ENCODE measurements around the gene PEX14.

PEX14 gene

GRCh38 chr1:10498231-10498630, 23.5 kb downstream of the PEX14 start:
- no peak for TF ChIP-seq REST (IDR thresholded peaks at IDR 0.05; ENCODE audit: low read depth)
- TF ChIP-seq EP300 (IDR thresholded peaks at IDR 0.05; ENCODE audit: borderline replicate concordance) = no peak
- TF ChIP-seq TCF12 (IDR thresholded peaks at IDR 0.05; ENCODE audit: low read depth) = no peak
- TF ChIP-seq CEBPB (IDR thresholded peaks at IDR 0.05) = no peak
- no peak for TF ChIP-seq EGR1 (IDR thresholded peaks at IDR 0.05)
- no peak for TF ChIP-seq NFIC (IDR thresholded peaks at IDR 0.05)
- TF ChIP-seq CREB1 (IDR thresholded peaks at IDR 0.05; ENCODE audit: low read depth) = no peak
- no peak for TF ChIP-seq YY1 (IDR thresholded peaks at IDR 0.05; ENCODE audit: low read depth)
- no peak for TF ChIP-seq MAX (IDR thresholded peaks at IDR 0.05)
- TF ChIP-seq ZBTB7A (IDR thresholded peaks at IDR 0.05; ENCODE audit: low read depth) = no peak
- TF ChIP-seq TEAD4 (IDR thresholded peaks at IDR 0.05) = no peak
- TF ChIP-seq FOXM1 (IDR thresholded peaks at IDR 0.05; ENCODE audit: borderline replicate concordance, low read depth) = no peak
- no peak for TF ChIP-seq USF1 (IDR thresholded peaks at IDR 0.05)

GRCh38 chr1:10502206-10502605, 27.5 kb downstream of the PEX14 start:
- no peak for TF ChIP-seq USF1 (IDR thresholded peaks at IDR 0.05)
- TF ChIP-seq MAX (IDR thresholded peaks at IDR 0.05) = no peak
- TF ChIP-seq CEBPB (IDR thresholded peaks at IDR 0.05) = no peak
- TF ChIP-seq RAD21 (IDR thresholded peaks at IDR 0.05; ENCODE audit: low read depth) = no peak
- TF ChIP-seq CREB1 (IDR thresholded peaks at IDR 0.05; ENCODE audit: low read depth) = no peak
- no peak for TF ChIP-seq EGR1 (IDR thresholded peaks at IDR 0.05)
- TF ChIP-seq REST (IDR thresholded peaks at IDR 0.05; ENCODE audit: low read depth) = no peak
- TF ChIP-seq TAF1 (IDR thresholded peaks at IDR 0.05; ENCODE audit: low read depth) = no peak
- TF ChIP-seq FOXM1 (IDR thresholded peaks at IDR 0.05; ENCODE audit: borderline replicate concordance, low read depth) = no peak
- TF ChIP-seq TCF12 (IDR thresholded peaks at IDR 0.05; ENCODE audit: low read depth) = no peak
- TF ChIP-seq NFIC (IDR thresholded peaks at IDR 0.05) = no peak
- no peak for TF ChIP-seq EP300 (IDR thresholded peaks at IDR 0.05; ENCODE audit: borderline replicate concordance)
- TF ChIP-seq ZBTB7A (IDR thresholded peaks at IDR 0.05; ENCODE audit: low read depth) = no peak
- TF ChIP-seq YY1 (IDR thresholded peaks at IDR 0.05; ENCODE audit: low read depth) = no peak
- TF ChIP-seq TEAD4 (IDR thresholded peaks at IDR 0.05) = no peak

GRCh38 chr1:10504249-10504648, 29.5 kb downstream of the PEX14 start:
- TF ChIP-seq RAD21 (IDR thresholded peaks at IDR 0.05; ENCODE audit: low read depth) = no peak
- no peak for TF ChIP-seq CEBPB (IDR thresholded peaks at IDR 0.05)
- no peak for TF ChIP-seq REST (IDR thresholded peaks at IDR 0.05; ENCODE audit: low read depth)
- no peak for TF ChIP-seq TAF1 (IDR thresholded peaks at IDR 0.05; ENCODE audit: low read depth)
- no peak for TF ChIP-seq TEAD4 (IDR thresholded peaks at IDR 0.05)
- no peak for TF ChIP-seq EGR1 (IDR thresholded peaks at IDR 0.05)
- no peak for TF ChIP-seq TCF12 (IDR thresholded peaks at IDR 0.05; ENCODE audit: low read depth)
- TF ChIP-seq ZBTB7A (IDR thresholded peaks at IDR 0.05; ENCODE audit: low read depth) = no peak
- no peak for TF ChIP-seq USF1 (IDR thresholded peaks at IDR 0.05)
- no peak for TF ChIP-seq YY1 (IDR thresholded peaks at IDR 0.05; ENCODE audit: low read depth)
- no peak for TF ChIP-seq EP300 (IDR thresholded peaks at IDR 0.05; ENCODE audit: borderline replicate concordance)

GRCh38 chr1:10506677-10507047, 31.9 kb downstream of the PEX14 start:
- TF ChIP-seq TAF1 (IDR thresholded peaks at IDR 0.05; ENCODE audit: low read depth) (no peak), EP300 (IDR thresholded peaks at IDR 0.05; ENCODE audit: borderline replicate concordance) (no peak), TCF12 (IDR thresholded peaks at IDR 0.05; ENCODE audit: low read depth) (no peak), YY1 (IDR thresholded peaks at IDR 0.05; ENCODE audit: low read depth) (no peak), CREB1 (IDR thresholded peaks at IDR 0.05; ENCODE audit: low read depth) (no peak), RAD21 (IDR thresholded peaks at IDR 0.05; ENCODE audit: low read depth) (no peak), ZBTB7A (IDR thresholded peaks at IDR 0.05; ENCODE audit: low read depth) (no peak), EGR1 (IDR thresholded peaks at IDR 0.05) (no peak), NFIC (IDR thresholded peaks at IDR 0.05) (no peak), REST (IDR thresholded peaks at IDR 0.05; ENCODE audit: low read depth) (no peak), MAX (IDR thresholded peaks at IDR 0.05) (no peak), USF1 (IDR thresholded peaks at IDR 0.05) (no peak)

All from Ishikawa (cell line).